ENCODE results near the gene PLSCR3.

The PLSCR3 gene

DNA sequence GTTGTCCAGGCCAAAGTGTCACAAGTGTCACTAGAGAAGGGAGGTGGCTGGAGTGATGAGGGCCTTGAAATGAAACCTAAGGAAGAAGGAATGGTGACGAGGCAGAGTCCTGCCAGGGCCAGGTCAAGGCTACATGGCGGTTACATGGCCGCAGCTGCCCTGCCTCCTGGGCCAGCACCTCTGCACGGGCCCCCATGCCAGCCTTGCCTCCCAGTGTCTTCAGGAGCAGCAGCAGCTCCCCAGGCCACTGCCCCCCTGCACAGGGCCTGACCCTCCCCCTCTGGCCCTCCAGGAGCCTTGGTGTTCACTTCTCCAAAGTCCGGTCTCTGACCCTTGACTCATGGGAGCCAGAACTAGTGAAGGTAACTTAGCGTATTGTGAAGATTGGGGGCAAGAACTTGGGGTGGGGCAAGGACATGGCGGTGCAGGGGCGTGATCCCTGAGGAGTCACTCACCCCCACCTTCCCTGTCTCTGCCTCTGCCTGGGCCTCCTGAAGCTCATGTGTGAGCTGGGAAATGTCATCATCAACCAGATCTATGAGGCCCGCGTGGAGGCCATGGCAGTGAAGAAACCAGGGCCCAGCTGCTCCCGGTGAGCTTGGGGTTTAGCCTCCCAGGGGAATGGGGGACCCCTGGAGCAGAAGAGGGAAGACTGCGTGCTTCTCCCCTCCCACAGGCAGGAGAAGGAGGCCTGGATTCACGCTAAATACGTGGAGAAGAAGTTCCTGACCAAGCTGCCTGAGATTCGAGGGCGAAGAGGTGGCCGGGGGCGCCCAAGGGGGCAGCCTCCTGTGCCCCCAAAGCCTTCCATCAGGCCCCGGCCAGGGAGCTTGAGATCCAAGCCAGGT lies 46.5 kb downstream of the PLSCR3 start:
- no peak for DNase-seq (ENCODE audit: low read depth)

DNA sequence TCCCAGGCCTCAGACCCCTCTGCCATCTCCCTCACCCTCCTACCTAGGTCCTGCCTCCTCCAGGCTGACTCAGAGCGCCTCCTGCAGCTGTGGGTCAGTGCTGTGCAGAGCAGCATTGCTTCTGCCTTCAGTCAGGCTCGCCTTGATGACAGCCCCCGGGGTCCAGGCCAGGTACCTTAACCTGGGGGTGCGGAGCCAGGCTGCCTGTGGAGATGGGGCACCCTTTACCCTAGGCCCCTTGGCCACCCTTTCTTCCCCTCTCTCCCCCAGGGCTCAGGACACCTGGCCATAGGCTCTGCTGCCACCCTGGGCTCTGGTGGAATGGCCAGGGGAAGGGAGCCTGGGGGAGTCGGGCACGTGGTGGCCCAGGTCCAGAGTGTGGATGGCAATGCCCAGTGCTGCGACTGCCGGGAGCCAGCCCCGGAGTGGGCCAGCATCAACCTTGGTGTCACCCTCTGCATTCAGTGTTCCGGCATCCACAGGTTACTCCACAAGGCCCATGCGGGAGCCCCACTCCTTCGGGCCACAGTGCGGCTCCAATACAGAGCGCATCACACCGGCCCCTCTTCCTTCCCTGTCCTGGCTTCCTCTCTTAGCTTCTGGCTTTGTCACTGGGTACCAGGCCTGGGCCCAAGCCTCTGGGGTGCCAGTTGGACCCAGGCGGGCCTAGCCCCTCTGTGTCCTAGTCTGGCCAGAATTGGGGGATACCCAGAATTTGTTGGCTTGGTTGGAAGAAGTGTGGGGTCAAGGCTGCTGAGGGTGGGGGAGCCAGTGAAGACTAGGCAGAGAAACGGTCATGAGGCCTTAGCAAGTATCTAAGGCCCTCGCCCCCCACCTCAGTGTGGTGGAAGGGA lies 47.3 kb downstream of the PLSCR3 start:
- DNase-seq (ENCODE audit: low read depth): no peak

DNA sequence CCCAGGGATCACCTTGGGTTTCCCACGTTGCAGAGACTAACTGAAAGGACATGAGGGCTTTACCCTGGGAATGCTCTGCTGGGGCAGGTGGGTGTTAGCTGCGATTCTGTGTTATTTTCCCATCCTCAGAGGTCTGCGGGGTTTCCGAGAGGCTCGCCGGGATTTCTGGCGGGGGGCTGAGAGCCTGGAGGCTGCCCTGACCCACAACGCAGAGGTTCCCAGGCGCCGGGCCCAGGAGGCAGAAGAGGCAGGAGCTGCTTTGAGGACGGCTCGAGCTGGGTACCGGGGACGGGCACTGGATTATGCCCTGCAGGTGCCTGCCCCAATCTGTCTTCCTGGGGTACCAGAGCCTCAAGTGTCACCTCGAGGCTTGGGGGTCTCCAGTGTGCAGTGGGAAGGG lies 51.1 kb downstream of the PLSCR3 start:
- no peak for DNase-seq (ENCODE audit: low read depth)

DNA sequence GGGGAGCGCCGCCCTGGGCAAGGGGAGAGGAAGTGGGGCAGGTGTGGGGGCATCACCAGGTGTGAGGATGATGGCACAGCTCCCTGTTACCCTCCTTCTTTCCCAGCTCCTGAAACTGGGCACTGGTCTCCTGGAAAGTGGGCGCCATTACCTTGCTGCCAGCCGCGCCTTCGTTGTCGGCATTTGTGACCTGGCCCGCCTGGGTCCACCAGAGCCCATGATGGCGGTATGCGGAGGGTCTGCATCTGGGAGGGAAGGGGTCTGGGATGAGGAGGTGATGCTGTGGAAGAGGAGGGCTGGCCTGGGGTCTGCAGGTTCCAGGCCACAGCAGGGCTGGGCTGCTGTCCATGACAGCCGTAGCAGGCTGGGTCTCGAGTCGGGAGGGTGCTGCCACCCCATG lies 52.5 kb downstream of the PLSCR3 start:
- DNase-seq (ENCODE audit: low read depth): no peak

DNA sequence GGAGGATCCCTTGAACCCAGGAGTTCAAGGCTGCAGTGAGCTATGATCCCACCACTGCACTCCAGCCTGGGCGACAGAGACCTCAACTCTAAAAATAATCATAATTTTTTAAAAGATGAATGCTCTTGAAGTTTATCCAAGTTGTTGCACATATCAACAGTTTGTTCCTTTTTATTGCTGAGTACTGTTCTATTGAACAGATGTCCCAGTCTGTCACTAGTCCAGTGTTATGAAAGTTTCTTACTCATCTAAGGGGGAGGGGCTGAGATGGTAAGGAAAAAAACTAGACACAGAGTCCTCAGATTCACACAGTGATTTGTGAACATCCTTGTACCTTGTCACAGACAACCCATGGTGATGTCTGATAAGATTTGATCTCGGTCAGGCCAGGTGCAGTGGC lies 54.1 kb downstream of the PLSCR3 start:
- DNase-seq (ENCODE audit: low read depth): no peak

Data from fibroblast of the conjunctiva (primary cell).